IMR-90 (cell line): ENCODE data around the gene PDE4B. TPM values are rescaled to one million over a fixed set of nuclear protein-coding genes. Genes with fewer than 3 reads are reported as not detected.

Experiments used
- ATAC-seq: fragments of 200-7000 bp; cut with Tn5 transposase; 2 replicates; pipeline ENCODE4 v1.9.1; 2020; ENCODE audit warnings: low read depth, mild to moderate bottlenecking, moderate library complexity
- BruUV-seq: library from RNA; stranded (reverse); fragments of 400-500 nt; replicated peaks from 2 replicates; lab custom pipeline; 2021; lab: Mats Ljungman, UMichigan
- CTCF ChIA-PET: fragments of 300-600 bp; formaldehyde crosslinking; extraction: SDS; loops from one replicate; lab custom pipeline; 2021; ENCODE audit warnings: antibody characterized with exemption; lab: Yijun Ruan, JAX
- POLR2A ChIA-PET: fragments of 300-600 bp; sonication (Branson Sonifier 250); formaldehyde crosslinking; loops from one replicate; lab custom pipeline; 2022; ENCODE audit warnings: antibody characterized with exemption; ENCODE audit not compliant: unreplicated experiment; lab: Charles Lee
- DNase-seq: peaks from one replicate; pipeline ENCODE4 v3.0.0; 2013
- H2AFZ ChIP-seq: replicated peaks from 2 replicates; pipeline ENCODE3; 2013; ENCODE audit warnings: low read length, mild to moderate bottlenecking; ENCODE audit not compliant: poor library complexity
- H2AK5ac ChIP-seq: 2 replicates; pipeline ENCODE4 v1.6.1; 2013; ENCODE audit warnings: low read depth, low read length, inconsistent platforms
- H2AK9ac ChIP-seq: replicated peaks from 2 replicates; pipeline ENCODE3; 2013; ENCODE audit warnings: mild to moderate bottlenecking, low read depth, low read length, moderate library complexity; ENCODE audit not compliant: poor library complexity
- H2BK120ac ChIP-seq: 2 replicates; pipeline ENCODE4 v1.6.1; 2013; ENCODE audit warnings: low read depth, low read length, inconsistent platforms
- H2BK15ac ChIP-seq: 3 replicates; pipeline ENCODE4 v1.6.1; 2013; ENCODE audit warnings: low read depth, low read length, inconsistent platforms
- H2BK20ac ChIP-seq: 2 replicates; pipeline ENCODE4 v1.6.1; 2013; ENCODE audit warnings: low read depth, mild to moderate bottlenecking, inconsistent platforms, low read length, moderate library complexity
- H2BK5ac ChIP-seq: 2 replicates; pipeline ENCODE4 v1.6.1; 2013; ENCODE audit warnings: mild to moderate bottlenecking, low read depth, low read length, inconsistent platforms; ENCODE audit not compliant: poor library complexity, severe bottlenecking
- H3K14ac ChIP-seq: replicated peaks from 2 replicates; pipeline ENCODE4 v1.6.1; 2013; ENCODE audit warnings: low read depth, low read length, inconsistent platforms
- H3K18ac ChIP-seq: 2 replicates; pipeline ENCODE4 v1.6.1; 2013; ENCODE audit warnings: low read depth, low read length, control low read depth
- H3K23ac ChIP-seq: 2 replicates; pipeline ENCODE4 v1.6.1; 2013; ENCODE audit warnings: low read depth, low read length, inconsistent platforms
- H3K27ac ChIP-seq: 2 replicates; pipeline ENCODE4 v1.5.1; 2013; ENCODE audit warnings: mild to moderate bottlenecking, control low read depth, low read length; ENCODE audit not compliant: insufficient read depth
- H3K27me3 ChIP-seq: 2 replicates; pipeline ENCODE4 v1.6.1; 2013; ENCODE audit warnings: low read length; ENCODE audit not compliant: control insufficient read depth, insufficient read depth
- H3K36me3 ChIP-seq: 2 replicates; pipeline ENCODE4 v1.6.1; 2013; ENCODE audit warnings: low read length, mixed read lengths; ENCODE audit not compliant: control insufficient read depth, insufficient read depth
- H3K4ac ChIP-seq: 2 replicates; pipeline ENCODE4 v1.6.1; 2013; ENCODE audit warnings: low read depth, low read length, inconsistent platforms
- H3K4me1 ChIP-seq: 2 replicates; pipeline ENCODE4 v1.6.1; 2013; ENCODE audit warnings: low read length, mixed read lengths; ENCODE audit not compliant: control insufficient read depth, insufficient read depth
- H3K4me2 ChIP-seq: 2 replicates; pipeline ENCODE4 v1.6.1; 2013; ENCODE audit warnings: low read depth, mild to moderate bottlenecking, control low read depth, low read length, moderate library complexity
- H3K4me3 ChIP-seq: 2 replicates; pipeline ENCODE4 v1.5.1; 2013; ENCODE audit warnings: low read depth, mild to moderate bottlenecking, control low read depth, low read length, moderate library complexity; ENCODE audit not compliant: insufficient read depth
- H3K56ac ChIP-seq: 2 replicates; pipeline ENCODE4 v1.6.1; 2013; ENCODE audit warnings: low read length, inconsistent platforms; ENCODE audit not compliant: insufficient read depth; ENCODE audit errors: extremely low read depth
- H3K79me1 ChIP-seq, 2 experiments: 2 replicates each; pipeline ENCODE4 v1.6.1; 2013; ENCODE audit warnings: low read length in 2 of 2, inconsistent platforms in 1 of 2, low read depth in 1 of 2
- H3K9ac ChIP-seq: 2 replicates; pipeline ENCODE4 v1.6.1; 2013; ENCODE audit warnings: low read depth, low read length, control low read depth
- H3K9me1 ChIP-seq: 2 replicates; pipeline ENCODE4 v1.6.1; 2013; ENCODE audit warnings: low read length, inconsistent platforms; ENCODE audit not compliant: insufficient read depth
- H3K9me3 ChIP-seq: 2 replicates; pipeline ENCODE4 v1.6.1; 2013; ENCODE audit warnings: low read length; ENCODE audit not compliant: control insufficient read depth, insufficient read depth
- H4K20me1 ChIP-seq: 2 replicates; pipeline ENCODE4 v1.6.1; 2013; ENCODE audit warnings: low read length, inconsistent platforms; ENCODE audit not compliant: insufficient read depth
- H4K5ac ChIP-seq: 2 replicates; pipeline ENCODE4 v1.6.1; 2013; ENCODE audit warnings: mild to moderate bottlenecking, low read depth, low read length, control low read depth
- H4K8ac ChIP-seq, 2 experiments: 2 replicates each; pipeline ENCODE4 v1.6.1; 2013; ENCODE audit warnings: low read depth in 2 of 2, low read length in 2 of 2, control low read depth in 1 of 2, inconsistent platforms in 1 of 2
- H4K91ac ChIP-seq: 2 replicates; pipeline ENCODE4 v1.6.1; 2013; ENCODE audit warnings: low read depth, low read length, inconsistent platforms; ENCODE audit not compliant: insufficient read depth
- CEBPB ChIP-seq: IDR thresholded peaks from 2 replicates; pipeline ENCODE4 v1.6.1; 2012; ENCODE audit warnings: low read depth, low read length, improper control_type of control experiment
- CHD1 ChIP-seq: IDR thresholded peaks from 2 replicates; pipeline ENCODE4 v1.6.1; 2012; ENCODE audit warnings: low read depth, low read length, improper control_type of control experiment
- FOS ChIP-seq: fragments of 150-350 bp; IDR thresholded peaks from 2 replicates; pipeline ENCODE4 v1.6.1; 2016; ENCODE audit warnings: low read depth, low read length
- MAFK ChIP-seq: IDR thresholded peaks from 2 replicates; pipeline ENCODE4 v1.6.1; 2012; ENCODE audit warnings: low read depth, low read length, improper control_type of control experiment
- RFX5 ChIP-seq: IDR thresholded peaks from 2 replicates; pipeline ENCODE4 v1.8.0; 2012; ENCODE audit warnings: low read depth, mild to moderate bottlenecking, low read length, moderate library complexity
- WGBS, 2 experiments: methylation state at CpG; one replicate each; pipeline versions ENCODE4 v1.1.5 to v1.1.7; 2013; ENCODE audit warnings: missing lambda C conversion rate in 2 of 2; ENCODE audit not compliant: insufficient read length in 1 of 2; ENCODE audit errors: extremely low coverage in 2 of 2; 5-methylcytosine and 5-hydroxymethylcytosine counted together
- dilution Hi-C: fragments of 300-500 bp; cut with HindIII; formaldehyde crosslinking; loops from one replicate; pipeline ENCODE4 v1.14.3; 2018; ENCODE audit warnings: low sequenced_read_pairs; ENCODE audit not compliant: unreplicated experiment
- in situ Hi-C: fragments of 300-500 bp; cut with MboI; formaldehyde crosslinking; loops from 3 replicates; pipeline ENCODE4 v1.14.3; 2019; ENCODE audit warnings: low sequenced_read_pairs, inconsistent platforms, mixed read lengths
- intact Hi-C: fragments of 100-400 bp; cut with micrococcal nuclease; formaldehyde crosslinking; loops from 2 replicates; pipeline ENCODE4 v1.10.0; 2022
- polyA plus RNA-seq, 3 experiments: library from polyadenylated mRNA; depleted of rRNA; stranded (reverse); fragments of >200 nt; gene quantifications; 2 replicates each; pipeline ENCODE4 v1.2.3, GENCODE V29; 2012; ENCODE audit warnings: low replicate concordance in 1 of 3
- total RNA-seq: library from RNA; depleted of rRNA; stranded (reverse); fragments of >200 nt; gene quantifications from 2 replicates; pipeline ENCODE4 v1.2.3, GENCODE V29; 2012

The PDE4B gene
- total and polyA plus RNA-seq, 2 of the 4 experiments (the other 2 are of a cell fraction) = 5.8 to 21.3 TPM

DNA sequence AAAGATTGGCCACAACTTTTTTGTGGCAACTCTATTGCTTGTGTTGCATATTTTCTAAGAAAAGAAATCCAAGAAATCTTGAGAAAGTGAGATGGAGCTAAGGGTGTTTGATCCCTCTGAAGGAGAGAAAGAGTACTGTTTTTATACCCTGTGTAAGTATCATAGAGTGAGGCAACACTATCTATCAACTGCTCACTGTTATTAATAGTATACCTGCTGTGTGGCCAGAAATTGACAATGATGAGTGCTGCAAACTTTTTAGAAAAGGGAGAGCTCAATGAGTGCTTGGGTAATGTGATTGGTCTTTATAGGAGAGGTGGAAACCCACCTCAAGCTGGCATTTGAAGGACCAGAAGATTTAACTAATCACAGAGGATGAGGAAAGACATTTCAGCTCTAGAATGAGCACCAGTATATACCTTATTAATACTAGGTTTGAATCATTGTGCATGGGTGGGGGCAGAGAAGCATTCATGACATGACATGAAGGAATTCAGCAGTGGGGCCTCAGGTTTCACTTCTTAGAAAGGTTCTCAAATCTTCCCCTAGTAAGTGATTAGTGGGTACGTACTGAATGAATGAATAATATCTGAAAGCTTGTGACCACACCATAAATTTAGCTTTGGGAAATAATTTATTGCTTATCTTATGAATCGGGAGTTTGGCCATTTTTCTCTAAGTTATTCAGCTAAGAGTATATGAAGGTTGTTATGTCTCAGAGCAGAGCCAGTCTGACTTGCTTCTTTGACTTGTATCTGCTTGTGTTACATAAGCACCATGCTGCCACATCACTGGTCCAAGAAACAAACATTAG, 572.1 kb downstream of the PDE4B start (continued):
- TF ChIP-seq CEBPB (no peak), RFX5 (no peak), CHD1 (no peak)

DNA sequence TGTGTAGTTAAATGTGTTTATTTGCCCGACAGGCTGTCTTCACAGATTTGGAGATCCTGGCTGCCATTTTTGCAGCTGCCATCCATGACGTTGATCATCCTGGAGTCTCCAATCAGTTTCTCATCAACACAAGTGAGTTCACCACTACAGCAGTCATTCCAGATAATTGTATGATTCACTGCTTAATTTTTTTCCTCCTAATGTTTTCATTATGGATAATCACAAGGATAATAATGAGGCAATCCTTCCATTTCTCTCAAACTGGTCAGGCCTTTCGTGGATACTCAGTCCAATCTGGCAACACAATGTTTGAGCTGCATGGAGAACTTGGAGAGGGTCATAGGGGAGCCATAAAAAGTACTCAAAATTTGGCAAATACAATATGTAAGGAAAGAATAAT, 572.9 kb downstream of the PDE4B start:
- Histone ChIP-seq H3K23ac (no peak overlapping the region), H2BK5ac (peak overlapping the region; percentile 43), H2AFZ (no peak overlapping the region), H2BK15ac (no peak overlapping the region; the same call in 2 of the 3 replicates), H3K14ac (no peak overlapping the region), H4K20me1 (no peaks in the 10 kb centered on the region), H3K9ac (no peak overlapping the region), H3K27ac (no peak overlapping the region), H2AK5ac (no peak overlapping the region), H3K9me3 (no peaks in the 10 kb centered on the region), H3K27me3 (no peaks in the 10 kb centered on the region), H3K4ac (no peak overlapping the region), H4K8ac (no peak overlapping the region), H3K79me1 (peaks cover 7 to 8% of the 10 kb centered on the region in 2 experiments; a peak in 2 of 4 replicates), H2BK120ac (no peak overlapping the region), H3K18ac (no peak overlapping the region; the same call in 1 of the 2 replicates), H4K5ac (no peak overlapping the region), H3K4me1 (peaks cover 11% of the 10 kb centered on the region; the same call in 1 of the 2 replicates), H3K4me2 (no peak overlapping the region), H3K9me1 (no peaks in the 10 kb centered on the region), H3K4me3 (no peak overlapping the region), H4K91ac (no peak overlapping the region), H2AK9ac (no peak overlapping the region), H3K56ac (no peak overlapping the region), H2BK20ac (no peak overlapping the region), H3K36me3 (peaks cover 56% of the 10 kb centered on the region)
- peak; percentile 55; the same call in 1 of the 2 replicates for TF ChIP-seq CEBPB
- no peak for TF ChIP-seq MAFK
- peak; percentile 27; the same call in 1 of the 2 replicates for TF ChIP-seq FOS
- ChIA-PET POLR2A (interaction anchor here (0.6 kb wide), 1 partner anchor 103 kb away, joined by 3 read pairs; no protein-coding TSS in a partner anchor), CTCF (interaction anchor here (1.6 kb wide), 1 partner anchor 71 kb away, joined by 3 read pairs; no protein-coding TSS in a partner anchor)
- peak; percentile 46 for ATAC-seq
- intact Hi-C loops = no loop called here
- WGBS, 2 experiments = no CpG with 5 or more reads among the region's 3 CpGs
- in situ Hi-C loops = no loop called here
- dilution Hi-C loops = no loop called here
- peak; percentile 56 for DNase-seq
- BruUV-seq = no TSS peak
